Psoas muscle (tissue), 8 donors: ENCODE results near the gene ENTREP1. TPM values are rescaled to one million over a fixed set of nuclear protein-coding genes. Genes with fewer than 3 reads are reported as not detected.
A peak's percentile ranks its signal among the peaks of the same experiment; 100 is the strongest.
"Not testable (repeated sequence)": the region's sequence is repeated elsewhere in the genome, so short reads cannot be mapped to it uniquely, and the experiment has no call there.

Source experiments
- ATAC-seq, 4 donors: fragments of 200-7000 bp; cut with Tn5 transposase; one replicate each; pipeline ENCODE4 v1.9.1; 2020; ENCODE audit warnings: moderate library complexity in 3 of 4, mild to moderate bottlenecking in 2 of 4
- DNase-seq, 2 donors: peaks; one replicate each; pipeline ENCODE4 v3.0.0-alpha.2; 2020
- H3K27ac ChIP-seq: fragments of 200-600 bp; one replicate; pipeline ENCODE4 v1.8.0; 2022
- H3K27me3 ChIP-seq, 3 donors: fragments of 200-600 bp in 1 of 3; one replicate each; pipeline versions ENCODE4 v1.6.1 to v1.8.0; 2013 to 2022; ENCODE audit warnings: low read length in 2 of 3, mild to moderate bottlenecking in 2 of 3, moderate library complexity in 1 of 3; ENCODE audit not compliant: insufficient read depth in 3 of 3
- H3K36me3 ChIP-seq, 2 donors: fragments of 200-600 bp in 1 of 2; one replicate each; pipeline versions ENCODE4 v1.6.1 to v1.8.0; 2013 to 2022; ENCODE audit warnings: low read depth in 1 of 2, mild to moderate bottlenecking in 1 of 2, moderate library complexity in 1 of 2; ENCODE audit not compliant: insufficient read depth in 1 of 2
- H3K4me1 ChIP-seq: fragments of 200-600 bp; one replicate; pipeline ENCODE4 v1.8.0; 2022
- H3K4me3 ChIP-seq: fragments of 200-600 bp; one replicate; pipeline ENCODE4 v1.8.0; 2022; ENCODE audit warnings: mild to moderate bottlenecking
- H3K9me3 ChIP-seq: fragments of 200-600 bp; one replicate; pipeline ENCODE4 v1.8.0; 2022
- CTCF ChIP-seq: fragments of 200-600 bp; IDR thresholded peaks from one replicate; pipeline ENCODE4 v1.8.0; 2022; ENCODE audit warnings: antibody characterized with exemption
- WGBS, 3 donors: extraction: QIAGEN DNeasy Blood & Tissue Kit; methylation state at CpG; one replicate each; pipeline versions ENCODE4 v1.1.6 to v1.1.7; 2013; 5-methylcytosine and 5-hydroxymethylcytosine counted together
- intact Hi-C, 2 donors: fragments of 100-400 bp; cut with DNase I; formaldehyde crosslinking; loops; one replicate each; pipeline versions ENCODE4 v1.11.0 to v1.14.2; 2022
- polyA plus RNA-seq, 3 donors: library from polyadenylated mRNA; stranded (reverse); fragments of 200-250 nt; gene quantifications; one replicate each; pipeline ENCODE4 v1.2.3, GENCODE V29; 2013
- total RNA-seq, 4 donors: library from RNA; stranded (reverse); fragmentation: NEBNext Ultra II Directional in 2 of 4; extraction: Animal tissue kit (Norgen Biotek cat#: 25700) in 2 of 4; gene quantifications; one replicate each; pipeline versions ENCODE4 v1.2.1 to v1.2.4, GENCODE V29; 2021 to 2023
- donor health status: healthy with polysubstance abuse.
- donor health status: DM: no; HTN: no; CAD: no; lungs with moderate emphysema.
- donor health status: Bipolar disorder and iron deficiency.
- donor health status: healthy.
- donor health status: DM: yes; HTN: yes; CAD: no.
- donor health status: DM: no; HTN: no; CAD: no.
- donor health status: DM: no; HTN: no; CAD: no.
- donor health status: DM: yes; HTN: yes; CAD: no.

Gene ENTREP1
- total and polyA plus RNA-seq, 7 donors, result 5.1 to 35.7 (median 19.6) TPM

DNA sequence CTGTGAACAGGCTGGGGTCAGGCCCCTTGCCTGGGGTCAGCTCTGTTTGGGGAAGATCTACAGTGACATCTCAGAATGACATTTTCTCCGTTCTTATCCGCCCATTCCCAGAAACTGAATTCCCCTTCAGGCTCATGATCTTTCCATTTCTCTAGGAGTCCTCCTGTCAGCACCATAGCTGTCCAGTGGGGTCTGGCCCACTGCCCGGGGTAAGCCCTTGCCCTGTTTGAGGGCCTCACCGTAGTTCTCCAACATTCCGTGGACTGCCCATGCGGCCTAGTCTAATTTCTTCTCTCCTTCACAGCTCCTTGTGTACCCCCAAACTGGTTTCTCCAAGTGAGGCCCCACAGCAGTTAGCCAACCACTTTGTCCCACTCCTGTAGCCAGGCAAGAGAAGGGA, 68.4 kb downstream of the ENTREP1 start:
- H3K4me1 ChIP-seq, result peaks cover 45% of the 10 kb centered on the region
- no peaks in the 10 kb centered on the region for H3K27me3 ChIP-seq
- no peak for ATAC-seq
- H3K9me3 ChIP-seq, result no peaks in the 10 kb centered on the region
- DNase-seq, result no peak
- intact Hi-C loops, result no loop called here
- no peaks in the 10 kb centered on the region for H3K36me3 ChIP-seq
- H3K27ac ChIP-seq, result peak overlapping the region; percentile 76
- 55 to 70% (median 63%) methylated on average over 6 of the region's 6 CpGs for WGBS, 3 donors
- H3K4me3 ChIP-seq, result no peak overlapping the region
- TF ChIP-seq CTCF, result no peak

DNA sequence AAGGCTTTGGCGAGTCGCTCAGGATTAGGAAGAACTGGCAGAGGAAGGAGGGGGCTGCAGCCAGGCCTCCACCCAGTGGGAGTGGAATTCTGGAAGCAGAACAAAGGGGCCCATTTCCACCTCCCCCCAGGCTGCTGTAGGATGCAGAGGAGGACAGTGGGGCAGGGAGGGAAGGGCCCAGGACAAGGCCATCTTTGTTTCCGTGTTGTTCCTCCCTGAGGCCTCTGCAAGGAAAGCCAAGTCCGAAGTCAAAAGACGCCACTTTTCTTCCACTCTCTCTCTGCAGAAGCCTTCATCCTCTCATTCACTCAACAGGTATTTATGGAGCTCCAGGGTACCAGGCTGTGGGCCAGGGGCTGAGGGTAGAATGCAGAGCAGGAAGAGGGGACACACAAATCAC, 70.7 kb downstream of the ENTREP1 start:
- no peaks in the 10 kb centered on the region for H3K9me3 ChIP-seq
- no peaks in the 10 kb centered on the region for H3K27me3 ChIP-seq
- no peak for ATAC-seq
- WGBS, 3 donors, result 87 to 89% (median 88%) methylated on average over 5 of the region's 5 CpGs
- H3K4me3 ChIP-seq, result no peak overlapping the region
- no peak for TF ChIP-seq CTCF
- DNase-seq, result no peak
- intact Hi-C loops, result no loop called here
- H3K4me1 ChIP-seq, result peaks cover 34% of the 10 kb centered on the region
- H3K36me3 ChIP-seq, result no peaks in the 10 kb centered on the region
- peak overlapping the region; percentile 90 for H3K27ac ChIP-seq

GRCh38 chr9:69396759-69397158, 71.7 kb downstream of the ENTREP1 start:
- no peaks in the 10 kb centered on the region for H3K27me3 ChIP-seq
- no peak for ATAC-seq
- peak overlapping the region; percentile 90 for H3K27ac ChIP-seq
- TF ChIP-seq CTCF, result no peak
- H3K4me3 ChIP-seq, result no peak overlapping the region
- H3K36me3 ChIP-seq, result no peaks in the 10 kb centered on the region
- DNase-seq, result no peak
- H3K9me3 ChIP-seq, result no peaks in the 10 kb centered on the region
- intact Hi-C loops, result no loop called here
- 87 to 100% (median 94%) methylated on average over 2 of the region's 2 CpGs for WGBS, 3 donors
- peaks cover 26% of the 10 kb centered on the region for H3K4me1 ChIP-seq

DNA sequence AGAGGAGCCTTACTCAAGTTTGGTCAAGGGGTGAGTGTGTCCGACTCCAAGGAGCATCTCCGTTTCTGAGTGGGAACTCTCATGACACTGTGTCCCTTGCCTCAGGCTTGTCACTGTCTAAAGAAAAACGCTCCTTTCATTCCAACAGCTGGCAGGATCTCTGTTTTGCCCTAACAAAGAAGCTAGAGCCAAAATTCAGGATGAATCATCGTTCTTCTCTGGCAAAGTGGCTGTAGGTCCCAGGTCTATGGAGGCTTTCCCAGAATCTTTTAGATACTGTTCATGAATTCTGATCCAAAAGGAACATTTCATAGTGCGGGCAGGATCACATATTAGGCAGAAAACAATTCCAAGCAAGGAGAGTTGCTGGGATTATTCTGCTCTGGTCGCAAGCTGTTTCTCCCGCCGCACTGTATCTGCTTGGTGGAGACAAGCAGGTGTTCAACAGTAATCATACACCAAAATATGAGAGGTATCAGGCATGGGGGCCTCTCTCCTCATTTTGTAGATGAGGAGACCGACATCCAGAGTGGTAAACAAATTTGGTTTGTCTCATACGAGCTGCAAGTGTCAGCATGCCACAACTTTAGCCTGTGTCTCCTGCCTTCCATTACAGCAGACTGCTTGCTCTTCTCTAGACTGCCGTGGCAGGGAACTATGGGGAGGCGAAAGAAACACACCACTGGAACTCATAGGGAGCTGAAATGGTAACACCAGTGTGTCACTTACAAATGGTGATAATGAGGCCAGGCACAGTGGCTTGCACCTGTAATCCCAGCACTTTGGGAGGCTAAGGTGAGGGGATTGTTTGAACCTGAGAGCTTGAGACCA, 72.6 kb downstream of the ENTREP1 start:
- intact Hi-C loops, result no loop called here
- H3K36me3 ChIP-seq, result no peaks in the 10 kb centered on the region
- H3K27me3 ChIP-seq, result no peaks in the 10 kb centered on the region
- 23 to 30% (median 27%) methylated on average over 12 of the region's 12 CpGs for WGBS, 3 donors
- peak overlapping the region; percentile 49 for H3K4me3 ChIP-seq
- DNase-seq, result no peak
- H3K27ac ChIP-seq, result peak overlapping the region; percentile 90
- no peak for TF ChIP-seq CTCF
- peaks cover 17% of the 10 kb centered on the region for H3K4me1 ChIP-seq
- H3K9me3 ChIP-seq, result no peaks in the 10 kb centered on the region
- ATAC-seq, result peak; percentile 83 to 92 (median 87)

- no peaks in the 10 kb centered on the region for H3K27me3 ChIP-seq
- no peak overlapping the region for H3K4me3 ChIP-seq
- H3K27ac ChIP-seq, result no peak overlapping the region
- H3K36me3 ChIP-seq, result no peaks in the 10 kb centered on the region
- 96 to 100% (median 100%) methylated on average over 1 of the region's 1 CpG for WGBS, 3 donors
- peaks cover 11% of the 10 kb centered on the region for H3K4me1 ChIP-seq
- intact Hi-C loops, result no loop called here
- no peak for DNase-seq
- H3K9me3 ChIP-seq, result no peaks in the 10 kb centered on the region
- TF ChIP-seq CTCF, result no peak
- no peak for ATAC-seq
These were observed 75.5 kb downstream of the ENTREP1 start for GRCh38 chr9:69400470-69400869.

- H3K27ac ChIP-seq, intact Hi-C loops, H3K27me3 ChIP-seq, DNase-seq, H3K4me1 ChIP-seq, ATAC-seq, H3K36me3 ChIP-seq, H3K4me3 ChIP-seq, H3K9me3 ChIP-seq: not testable (repeated sequence)
- 81 to 85% (median 84%) methylated on average over 6 of the region's 6 CpGs for WGBS, 3 donors
These were observed 84.9 kb downstream of the ENTREP1 start for GRCh38 chr9:69409936-69410335.
